B cell (primary cell): ENCODE data around the gene ZNF710. TPM values are rescaled to one million over a fixed set of nuclear protein-coding genes. Genes with fewer than 3 reads are reported as not detected.

Experiments
- ATAC-seq: fragments of 200-7000 bp; cut with Tn5 transposase; one replicate; pipeline ENCODE4 v1.10.0; 2021; ENCODE audit warnings: low read depth, mild to moderate bottlenecking, moderate number of reproducible peaks, moderate library complexity
- CTCF ChIA-PET: fragments of 350-600 bp; sonication (Branson Sonifier 250); formaldehyde crosslinking; loops from one replicate; lab custom pipeline; 2021; ENCODE audit warnings: antibody characterized with exemption, inconsistent platforms; lab: Charles Lee
- POLR2A ChIA-PET: fragments of 350-600 bp; sonication (Branson Sonifier 250); formaldehyde crosslinking; loops from one replicate; lab custom pipeline; 2021; ENCODE audit warnings: antibody characterized with exemption; lab: Charles Lee
- DNase-seq: peaks from one replicate; pipeline ENCODE4 v3.0.0; 2013
- H2AFZ ChIP-seq: 2 replicates; pipeline ENCODE4 v1.6.1; 2012; ENCODE audit warnings: mild to moderate bottlenecking, low read depth, low read length; ENCODE audit not compliant: insufficient read depth, poor library complexity, severe bottlenecking
- H3K27ac ChIP-seq, 2 donors: 1 replicate in 1 of 2; 2 replicates in 1 of 2; pipeline ENCODE4 v1.5.1; 2012 to 2013; ENCODE audit warnings: low read length in 2 of 2, mild to moderate bottlenecking in 2 of 2, moderate library complexity in 1 of 2
- H3K27me3 ChIP-seq, 4 experiments: fragments of 200-600 bp in 1 of 4; sonication (generic) in 1 of 4; replicated peaks in 1 of 4; 1 replicate in 2 of 4; 2 replicates in 2 of 4; pipeline versions ENCODE4 v1.6.1 to v1.7.0; 2013 to 2016; ENCODE audit warnings: low read length in 3 of 4, mild to moderate bottlenecking in 2 of 4, mixed read lengths in 1 of 4, moderate library complexity in 1 of 4; ENCODE audit not compliant: insufficient read depth in 4 of 4, control insufficient read depth in 3 of 4; ENCODE audit errors: control extremely low read depth in 1 of 4
- H3K36me3 ChIP-seq, 2 experiments: replicated peaks in 1 of 2; 1 replicate in 1 of 2; 2 replicates in 1 of 2; pipeline versions ENCODE4 v1.6.1 to v1.7.1; 2013; ENCODE audit warnings: low read length in 1 of 2; ENCODE audit not compliant: insufficient read depth in 2 of 2, control insufficient read depth in 1 of 2; ENCODE audit errors: control extremely low read depth in 1 of 2, extremely low read depth in 1 of 2
- H3K4me1 ChIP-seq, 2 donors: fragments of 200-600 bp in 1 of 2; sonication (generic) in 1 of 2; 1 replicate in 1 of 2; 2 replicates in 1 of 2; pipeline versions ENCODE4 v1.5.1 to v1.6.1; 2013 to 2017; ENCODE audit warnings: low read length in 2 of 2; ENCODE audit not compliant: control insufficient read depth in 2 of 2, insufficient read depth in 2 of 2
- H3K4me2 ChIP-seq: replicated peaks from 2 replicates; pipeline ENCODE3; 2012; ENCODE audit warnings: mild to moderate bottlenecking, low read depth, low read length; ENCODE audit not compliant: poor library complexity, severe bottlenecking
- H3K4me3 ChIP-seq, 5 experiments: fragments of 200-600 bp in 1 of 5; sonication (generic) in 1 of 5; 1 replicate in 3 of 5; 2 replicates in 2 of 5; pipeline versions ENCODE4 v1.5.1 to v1.7.0; 2011 to 2016; ENCODE audit warnings: low read length in 4 of 5, mild to moderate bottlenecking in 4 of 5, low read depth in 2 of 5, control low read depth in 1 of 5, moderate library complexity in 1 of 5; ENCODE audit not compliant: insufficient read depth in 1 of 5; ENCODE audit errors: control extremely low read depth in 1 of 5, extremely low read depth in 1 of 5
- H3K79me2 ChIP-seq: fragments of 200-600 bp; sonication (generic); one replicate; pipeline ENCODE4 v1.6.0; 2016; ENCODE audit warnings: low read length; ENCODE audit not compliant: control insufficient read depth, insufficient read depth
- H3K9ac ChIP-seq: fragments of 200-600 bp; sonication (generic); 2 replicates; pipeline ENCODE4 v1.6.1; 2017; ENCODE audit warnings: mild to moderate bottlenecking, low read length, moderate library complexity
- H3K9me3 ChIP-seq, 3 donors: one replicate each; pipeline versions ENCODE4 v1.6.1 to v1.7.1; 2013; ENCODE audit warnings: low read length in 2 of 3; ENCODE audit not compliant: control insufficient read depth in 2 of 3, insufficient read depth in 1 of 3; ENCODE audit errors: control extremely low read depth in 1 of 3
- H4K20me1 ChIP-seq: 2 replicates; pipeline ENCODE4 v1.6.0; 2012; ENCODE audit warnings: mild to moderate bottlenecking, low read length; ENCODE audit not compliant: insufficient read depth, control insufficient read depth, poor library complexity, severe bottlenecking
- H3K27ac Mint-ChIP-seq: one replicate; pipeline ENCODE4 v1.8.0; 2021; ENCODE audit warnings: mixed read lengths
- H3K27me3 Mint-ChIP-seq: one replicate; pipeline ENCODE4 v1.8.0; 2021; ENCODE audit warnings: mixed read lengths
- H3K4me1 Mint-ChIP-seq: one replicate; pipeline ENCODE4 v1.8.0; 2021; ENCODE audit warnings: mixed read lengths
- H3K4me3 Mint-ChIP-seq: one replicate; pipeline ENCODE4 v1.8.0; 2021; ENCODE audit warnings: mixed read lengths
- H3K9me3 Mint-ChIP-seq: one replicate; pipeline ENCODE4 v1.8.0; 2022; ENCODE audit warnings: mixed read lengths; ENCODE audit not compliant: insufficient read depth
- CTCF ChIP-seq: fragments of 200-600 bp; IDR thresholded peaks from one replicate; pipeline ENCODE4 v1.8.0; 2022; ENCODE audit warnings: antibody characterized with exemption, mild to moderate bottlenecking
- EZH2 ChIP-seq: IDR thresholded peaks from 2 replicates; pipeline ENCODE4 v1.6.1; 2012; ENCODE audit warnings: borderline replicate concordance, low read depth, mild to moderate bottlenecking, moderate library complexity, low read length; ENCODE audit not compliant: insufficient read depth, poor library complexity, severe bottlenecking
- WGBS: methylation state at CpG from one replicate; pipeline ENCODE4 v1.1.5; 2013; ENCODE audit warnings: missing lambda C conversion rate; ENCODE audit not compliant: insufficient coverage; 5-methylcytosine and 5-hydroxymethylcytosine counted together
- intact Hi-C: fragments of 100-400 bp; cut with micrococcal nuclease; formaldehyde crosslinking; loops from one replicate; pipeline ENCODE4 v1.10.0; 2022
- polyA plus RNA-seq: library from polyadenylated mRNA; depleted of rRNA; stranded (reverse); fragments of >200 nt; gene quantifications from 2 replicates; pipeline ENCODE4 v1.2.3, GENCODE V29; 2012
- total RNA-seq, 2 donors: library from RNA; stranded (reverse); fragments of 120-200 nt in 1 of 2; gene quantifications; 1 replicate in 1 of 2; 2 replicates in 1 of 2; pipeline versions ENCODE4 v1.2.3 to v1.2.4, GENCODE V29; 2013 to 2022

ZNF710 gene
- total and polyA plus RNA-seq, 2 donors (not counting 1 experiment from before 2014, with no cell fraction given) = 8.7 to 38.7 TPM

DNA sequence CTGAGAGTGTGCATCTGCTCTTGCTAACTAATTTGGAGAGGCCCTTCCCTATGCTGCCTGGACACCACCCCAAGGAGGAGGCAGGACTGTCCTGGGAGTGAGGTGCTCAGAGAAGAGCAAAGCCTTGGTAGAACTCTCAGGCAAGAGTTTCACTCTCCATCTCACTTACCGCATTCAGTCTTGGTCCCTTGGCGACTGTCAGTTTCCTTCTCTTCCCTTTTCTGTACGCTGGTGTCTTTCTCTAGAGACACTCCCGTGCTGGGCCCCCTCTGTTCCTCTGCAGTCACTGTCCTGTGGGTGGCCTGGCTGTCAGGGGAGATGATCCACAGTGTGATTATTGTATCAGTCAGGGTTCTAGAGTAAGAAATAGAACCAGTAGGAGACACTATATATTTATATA, 57.2 kb downstream of the ZNF710 start:
- TF ChIP-seq EZH2 = no peak
- TF ChIP-seq CTCF = no peak
- H3K4me3 Mint-ChIP-seq = peak overlapping the region; percentile 80
- ChIA-PET CTCF (interaction anchor here (2.4 to 2.9 kb wide), 2 partner anchors 10 to 13 kb away, joined by 12 to 13 read pairs; no protein-coding TSS in a partner anchor), POLR2A (interaction anchor here (1.6 to 3.3 kb wide), 2 partner anchors 12 to 57 kb away, joined by 3 to 11 read pairs; partner anchors contain the start of gene ZNF710)
- H4K20me1 ChIP-seq = no peaks in the 10 kb centered on the region
- H2AFZ ChIP-seq = peak overlapping the region; percentile 47
- H3K27me3 Mint-ChIP-seq = no peaks in the 10 kb centered on the region
- peaks cover 74% of the 10 kb centered on the region for H3K4me1 Mint-ChIP-seq
- H3K4me3 ChIP-seq = no peak overlapping the region
- H3K36me3 ChIP-seq = no peaks in the 10 kb centered on the region
- peak overlapping the region; percentile 98 for H3K27ac Mint-ChIP-seq
- H3K9ac ChIP-seq = peak overlapping the region; percentile 36
- H3K4me1 ChIP-seq = peaks cover 43 to 82% of the 10 kb centered on the region in 2 donors
- ATAC-seq (peak; percentile 8), DNase-seq (peak; percentile 60)
- intact Hi-C loops = loop anchor here (2.0 kb wide), 1 partner anchor 20 kb away; no protein-coding TSS in a partner anchor
- H3K4me2 ChIP-seq = peak overlapping the region; percentile 57
- H3K27me3 ChIP-seq = no peaks in the 10 kb centered on the region
- H3K27ac ChIP-seq = peak overlapping the region; percentile 82 to 88
- 0% methylated on average over 3 of the region's 4 CpGs for WGBS
- peaks cover 37% of the 10 kb centered on the region for H3K79me2 ChIP-seq
- no peaks in the 10 kb centered on the region for H3K9me3 Mint-ChIP-seq
- peaks cover 0 to 7% (median 0%) of the 10 kb centered on the region in 3 donors for H3K9me3 ChIP-seq

- ChIA-PET POLR2A (interaction anchor here (1.1 to 3.3 kb wide), 4 partner anchors 11 to 133 kb away, joined by 3 to 11 read pairs (median 4); partner anchors contain the start of gene ZNF710), CTCF (interaction anchor here (0.6 to 2.9 kb wide), 6 partner anchors 10 to 161 kb away, joined by 3 to 13 read pairs (median 4); no protein-coding TSS in a partner anchor)
- H3K4me1 ChIP-seq = peaks cover 48 to 87% of the 10 kb centered on the region in 2 donors
- H3K9me3 Mint-ChIP-seq = no peaks in the 10 kb centered on the region
- H3K27me3 Mint-ChIP-seq = no peaks in the 10 kb centered on the region
- no peak overlapping the region for H2AFZ ChIP-seq
- peaks cover 0 to 7% (median 0%) of the 10 kb centered on the region in 3 donors for H3K9me3 ChIP-seq
- WGBS = 72% methylated on average over 5 of the region's 5 CpGs
- H3K27ac ChIP-seq = peak overlapping the region; percentile 82 to 88
- peak overlapping the region in 1 of 5 experiments; percentile 22 for H3K4me3 ChIP-seq
- intact Hi-C loops = loop anchor here (1.0 to 2.0 kb wide), 6 partner anchors 11 to 308 kb away; no protein-coding TSS in a partner anchor
- peak overlapping the region; percentile 57 for H3K4me2 ChIP-seq
- DNase-seq (no peak), ATAC-seq (no peak)
- peak overlapping the region; percentile 80 for H3K4me3 Mint-ChIP-seq
- peak overlapping the region; percentile 10 for H3K9ac ChIP-seq
- peaks cover 79% of the 10 kb centered on the region for H3K4me1 Mint-ChIP-seq
- H3K79me2 ChIP-seq = peaks cover 32% of the 10 kb centered on the region
- no peaks in the 10 kb centered on the region for H4K20me1 ChIP-seq
- H3K36me3 ChIP-seq = no peaks in the 10 kb centered on the region
- no peaks in the 10 kb centered on the region for H3K27me3 ChIP-seq
- no peak for TF ChIP-seq EZH2
- TF ChIP-seq CTCF = no peak
- peak overlapping the region; percentile 98 for H3K27ac Mint-ChIP-seq
Observed at GRCh38 chr15:90058775-90059174, 57.7 kb downstream of the ZNF710 start.
